Measurements from ENCODE around the gene FOXP1. TPM values are rescaled to one million over a fixed set of nuclear protein-coding genes. Genes with fewer than 3 reads are reported as not detected.

The FOXP1 gene
- total and polyA plus RNA-seq, 9 of the 15 experiments (the other 6 are each of a cell fraction or from before 2014, with no cell fraction given): 7.7 to 34.5 (median 13.7) TPM

DNA sequence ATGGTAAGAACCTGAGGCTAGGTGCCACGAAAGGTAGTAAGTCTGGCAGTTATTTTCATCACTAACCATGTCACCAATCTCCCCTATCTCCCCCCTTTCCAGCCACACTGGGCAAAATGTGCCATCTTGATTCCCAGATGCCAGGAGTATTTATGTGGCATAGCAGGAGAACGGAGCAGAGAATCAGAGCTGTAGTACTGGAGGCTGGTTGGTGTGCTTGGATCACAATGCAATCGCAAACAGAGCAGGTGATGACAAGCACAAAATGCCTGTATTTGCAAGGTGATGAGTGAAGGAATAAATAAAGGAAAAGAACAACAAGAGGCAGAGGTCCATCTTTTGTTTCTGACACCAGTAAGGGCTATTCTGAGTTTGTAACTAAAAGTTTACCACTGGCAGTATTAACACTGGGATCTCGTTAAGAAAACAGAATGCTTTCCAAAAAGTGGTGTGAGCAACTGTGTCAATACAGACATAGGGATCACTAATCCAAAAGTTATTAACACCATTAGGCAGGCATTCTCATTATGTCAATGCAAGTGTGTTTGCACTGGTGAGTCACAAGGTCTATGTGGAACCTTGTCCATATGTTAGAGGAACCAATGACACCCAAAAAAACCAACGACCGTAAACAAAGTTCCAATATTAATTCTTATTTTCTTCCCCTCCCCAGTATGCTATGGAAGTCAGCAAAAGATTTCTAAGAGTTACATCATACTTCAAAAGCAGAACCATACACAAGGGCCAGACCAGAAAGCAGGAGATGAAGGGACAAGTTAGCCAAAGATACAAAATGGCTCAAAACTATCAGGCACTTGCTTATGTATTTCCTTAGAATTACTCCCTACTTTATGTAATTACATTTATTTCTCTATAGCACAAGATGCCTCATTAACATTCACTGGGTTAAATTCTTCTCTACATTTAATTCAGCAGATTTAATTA is 556.6 kb downstream of the FOXP1 start (continued):
- TF ChIP-seq, protein P1, sequence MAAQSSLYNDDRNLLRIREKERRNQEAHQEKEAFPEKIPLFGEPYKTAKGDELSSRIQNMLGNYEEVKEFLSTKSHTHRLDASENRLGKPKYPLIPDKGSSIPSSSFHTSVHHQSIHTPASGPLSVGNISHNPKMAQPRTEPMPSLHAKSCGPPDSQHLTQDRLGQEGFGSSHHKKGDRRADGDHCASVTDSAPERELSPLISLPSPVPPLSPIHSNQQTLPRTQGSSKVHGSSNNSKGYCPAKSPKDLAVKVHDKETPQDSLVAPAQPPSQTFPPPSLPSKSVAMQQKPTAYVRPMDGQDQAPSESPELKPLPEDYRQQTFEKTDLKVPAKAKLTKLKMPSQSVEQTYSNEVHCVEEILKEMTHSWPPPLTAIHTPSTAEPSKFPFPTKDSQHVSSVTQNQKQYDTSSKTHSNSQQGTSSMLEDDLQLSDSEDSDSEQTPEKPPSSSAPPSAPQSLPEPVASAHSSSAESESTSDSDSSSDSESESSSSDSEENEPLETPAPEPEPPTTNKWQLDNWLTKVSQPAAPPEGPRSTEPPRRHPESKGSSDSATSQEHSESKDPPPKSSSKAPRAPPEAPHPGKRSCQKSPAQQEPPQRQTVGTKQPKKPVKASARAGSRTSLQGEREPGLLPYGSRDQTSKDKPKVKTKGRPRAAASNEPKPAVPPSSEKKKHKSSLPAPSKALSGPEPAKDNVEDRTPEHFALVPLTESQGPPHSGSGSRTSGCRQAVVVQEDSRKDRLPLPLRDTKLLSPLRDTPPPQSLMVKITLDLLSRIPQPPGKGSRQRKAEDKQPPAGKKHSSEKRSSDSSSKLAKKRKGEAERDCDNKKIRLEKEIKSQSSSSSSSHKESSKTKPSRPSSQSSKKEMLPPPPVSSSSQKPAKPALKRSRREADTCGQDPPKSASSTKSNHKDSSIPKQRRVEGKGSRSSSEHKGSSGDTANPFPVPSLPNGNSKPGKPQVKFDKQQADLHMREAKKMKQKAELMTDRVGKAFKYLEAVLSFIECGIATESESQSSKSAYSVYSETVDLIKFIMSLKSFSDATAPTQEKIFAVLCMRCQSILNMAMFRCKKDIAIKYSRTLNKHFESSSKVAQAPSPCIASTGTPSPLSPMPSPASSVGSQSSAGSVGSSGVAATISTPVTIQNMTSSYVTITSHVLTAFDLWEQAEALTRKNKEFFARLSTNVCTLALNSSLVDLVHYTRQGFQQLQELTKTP (IDR thresholded peaks at IDR 0.05; ENCODE audit: low read depth in 1 of 2, partially characterized antibody in 2 of 2): no peak
- TF ChIP-seq GABPA (tag; conservative IDR thresholded peaks at IDR 0.05; ENCODE audit: low read depth) (no peak), FOSL1 (tag; conservative IDR thresholded peaks at IDR 0.05) (peak; percentile 44; the same call in 1 of the 2 replicates), ZNF175 (CRISPR knock-in tag; IDR thresholded peaks at IDR 0.05; ENCODE audit: low read depth) (0 out of 2 replicates have a peak, but pooled peaks have one; percentile 41)

DNA sequence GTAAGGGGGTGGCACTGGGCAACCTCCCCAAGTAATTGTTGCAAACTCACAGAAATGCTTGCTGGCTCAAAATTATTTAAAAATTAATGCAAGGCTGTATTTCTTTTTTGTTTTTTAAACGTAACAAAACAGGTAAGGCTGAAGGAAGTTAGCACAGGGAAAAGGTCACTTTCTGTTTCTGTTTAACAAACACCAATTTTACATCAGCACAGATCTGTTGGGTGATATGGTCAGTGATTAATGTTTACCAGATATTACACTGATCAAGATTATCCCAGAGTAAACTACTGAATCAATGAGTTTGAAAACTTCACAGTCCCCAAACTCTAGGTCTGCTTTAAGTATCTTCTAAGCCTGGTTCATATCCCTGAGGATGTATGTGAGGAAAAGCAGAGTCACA is 558.0 kb downstream of the FOXP1 start:
- Histone ChIP-seq H2AFZ (ENCODE audit: low read depth, low read length) (no peak overlapping the region), H3K9me1 (ENCODE audit: control insufficient read depth, insufficient read depth, low read length) (no peaks in the 10 kb centered on the region), H3K4me3 (no peak overlapping the region), H3K4me2 (ENCODE audit: insufficient read depth, low read length) (no peak overlapping the region), H3K9ac (ENCODE audit: insufficient read depth in 1 of 2, low read depth in 2 of 2, low read length in 2 of 2) (no peak overlapping the region), H3K27ac (ENCODE audit: extremely low read depth, low read depth, low read length) (no peak overlapping the region), H3K27me3 (ENCODE audit: control insufficient read depth in 2 of 2, insufficient read depth in 2 of 2, low read length in 2 of 2) (no peaks in the 10 kb centered on the region), H3K9me3 (replicated peaks; ENCODE audit: control insufficient read depth, insufficient read depth, low read depth, low read length) (no peaks in the 10 kb centered on the region), H3K36me3 (ENCODE audit: control insufficient read depth, insufficient read depth, low read length) (peaks cover 5% of the 10 kb centered on the region; the same call in 2 of the 3 replicates), H4K20me1 (replicated peaks; ENCODE audit: control insufficient read depth, insufficient read depth, low read length) (no peaks in the 10 kb centered on the region), H3K4me1 (replicated peaks in 1 of 2; ENCODE audit: control insufficient read depth in 2 of 2, insufficient read depth in 2 of 2, low read length in 2 of 2) (no peaks in the 10 kb centered on the region), H3K79me2 (ENCODE audit: control insufficient read depth, insufficient read depth, low read length) (no peaks in the 10 kb centered on the region)
- ATAC-seq: no peak
- CTCF ChIA-PET (ENCODE audit: low intra/inter-chr PET ratio): no interaction called here
- intact Hi-C loops (cut with micrococcal nuclease): no loop called here
- POLR2A ChIA-PET: no interaction called here
- no peak for DNase-seq (ENCODE audit: extremely low read depth in 1 of 4, low spot score in 3 of 4)
- 100% methylated on average over 1 of the region's 1 CpG for WGBS (ENCODE audit: insufficient coverage, low coverage, missing lambda C conversion rate)
- no peak for FAIRE-seq
- BruUV-seq (replicated peaks): no TSS peak
- in situ Hi-C loops (cut with MboI): no loop called here
- TF ChIP-seq ZNF263 (CRISPR knock-in tag; IDR thresholded peaks at IDR 0.05; ENCODE audit: borderline replicate concordance): no peak
- no peak for TF ChIP-seq ZNF282 (CRISPR knock-in tag; IDR thresholded peaks at IDR 0.05)
- TF ChIP-seq ELF4 (CRISPR knock-in tag; IDR thresholded peaks at IDR 0.05): no peak
- no peak for TF ChIP-seq SREBF2 (CRISPR knock-in tag; IDR thresholded peaks at IDR 0.05)
- TF ChIP-seq, protein P2, sequence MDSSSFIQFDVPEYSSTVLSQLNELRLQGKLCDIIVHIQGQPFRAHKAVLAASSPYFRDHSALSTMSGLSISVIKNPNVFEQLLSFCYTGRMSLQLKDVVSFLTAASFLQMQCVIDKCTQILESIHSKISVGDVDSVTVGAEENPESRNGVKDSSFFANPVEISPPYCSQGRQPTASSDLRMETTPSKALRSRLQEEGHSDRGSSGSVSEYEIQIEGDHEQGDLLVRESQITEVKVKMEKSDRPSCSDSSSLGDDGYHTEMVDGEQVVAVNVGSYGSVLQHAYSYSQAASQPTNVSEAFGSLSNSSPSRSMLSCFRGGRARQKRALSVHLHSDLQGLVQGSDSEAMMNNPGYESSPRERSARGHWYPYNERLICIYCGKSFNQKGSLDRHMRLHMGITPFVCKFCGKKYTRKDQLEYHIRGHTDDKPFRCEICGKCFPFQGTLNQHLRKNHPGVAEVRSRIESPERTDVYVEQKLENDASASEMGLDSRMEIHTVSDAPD (CRISPR knock-in tag; IDR thresholded peaks at IDR 0.05): no peak
- TF ChIP-seq, protein P3, sequence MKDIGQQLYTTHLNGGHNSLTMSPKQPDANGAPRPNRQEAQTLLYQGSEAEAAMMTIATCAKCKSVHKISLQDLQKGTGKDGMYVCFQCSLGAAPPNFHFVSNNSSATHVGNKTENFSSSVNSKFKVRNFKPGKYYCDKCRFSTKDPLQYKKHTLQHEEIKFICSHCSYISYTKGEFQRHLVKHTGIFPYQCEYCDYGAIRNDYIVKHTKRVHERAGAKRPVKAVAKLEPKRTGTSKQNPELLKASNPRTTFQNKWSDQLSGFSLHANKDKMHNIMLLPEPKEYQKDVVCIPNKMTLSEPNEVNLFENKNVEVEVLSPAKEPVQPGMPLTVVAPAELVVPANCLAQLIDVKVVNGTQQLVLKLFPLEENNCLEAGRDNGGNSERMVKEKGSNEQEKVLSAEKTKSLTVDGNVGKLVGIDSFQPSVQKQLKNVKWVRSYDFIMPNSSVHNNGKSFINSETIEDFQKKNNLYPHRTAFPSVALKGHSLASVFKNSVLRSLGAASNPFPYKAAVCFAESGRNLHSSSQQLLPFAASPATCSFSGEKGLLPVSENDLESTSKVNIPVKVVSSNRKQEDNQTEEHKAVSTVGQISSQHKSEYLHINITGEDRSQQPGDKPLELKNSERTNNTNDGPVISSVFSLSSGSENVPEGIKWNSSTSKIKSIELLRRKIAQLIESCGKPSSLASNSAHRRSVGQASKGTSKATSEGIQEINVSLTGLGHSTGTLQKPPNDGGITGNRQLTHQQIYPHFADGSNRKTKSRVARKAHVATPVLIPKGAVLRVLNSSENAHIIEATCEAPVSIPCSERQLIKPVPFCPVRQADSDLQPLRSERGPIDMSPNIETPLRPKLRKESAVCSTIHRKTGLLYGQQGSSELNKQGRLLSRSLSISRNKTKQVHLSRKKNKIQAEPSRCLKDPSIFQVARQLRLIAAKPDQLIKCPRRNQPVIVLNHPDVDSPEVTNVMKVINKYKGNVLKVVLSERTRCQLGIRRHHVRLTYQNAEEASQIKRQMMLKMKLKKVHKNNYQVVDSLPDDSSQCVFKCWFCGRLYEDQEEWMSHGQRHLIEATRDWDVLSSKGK (CRISPR knock-in tag; IDR thresholded peaks at IDR 0.05): no peak
